Choroid plexus epithelial cell (primary cell): Measurements from ENCODE around the gene TNFRSF4.

Experiments used
- DNase-seq: peaks from one replicate; pipeline ENCODE4 v3.0.0-alpha.2; 2010; ENCODE audit warnings: low read depth
- H3K4me3 ChIP-seq: 2 replicates; pipeline ENCODE4 v1.5.1; 2011; ENCODE audit warnings: low read depth, mild to moderate bottlenecking, control low read depth, low read length, moderate library complexity
- TF ChIP-seq, protein P1 (sequence below): conservative IDR thresholded peaks from 2 replicates; pipeline ENCODE4 v1.5.1; 2011; ENCODE audit warnings: low read depth, mild to moderate bottlenecking, control low read depth, inconsistent platforms, low read length, moderate library complexity

The TNFRSF4 gene

DNA sequence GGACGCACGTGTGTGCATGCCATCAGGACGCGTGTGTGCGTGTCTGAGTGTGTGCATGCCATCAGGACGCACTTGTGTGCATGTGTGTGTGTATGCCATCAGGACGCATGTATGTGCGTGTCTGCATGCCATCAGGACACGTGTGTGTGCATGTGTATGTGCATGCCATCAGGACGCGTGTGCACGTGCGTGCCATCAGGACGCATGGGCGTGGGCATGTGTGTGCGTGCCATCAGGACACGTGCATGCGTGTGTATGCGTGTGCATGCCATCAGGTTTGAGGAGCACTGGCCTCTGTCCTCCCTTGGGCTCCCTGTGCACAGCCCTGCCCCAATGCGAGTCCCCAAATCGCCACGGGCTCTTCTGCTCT is 45.2 kb upstream of the TNFRSF4 start:
- no peak for DNase-seq
- H3K4me3 ChIP-seq: no peak overlapping the region
- TF ChIP-seq, protein P1, sequence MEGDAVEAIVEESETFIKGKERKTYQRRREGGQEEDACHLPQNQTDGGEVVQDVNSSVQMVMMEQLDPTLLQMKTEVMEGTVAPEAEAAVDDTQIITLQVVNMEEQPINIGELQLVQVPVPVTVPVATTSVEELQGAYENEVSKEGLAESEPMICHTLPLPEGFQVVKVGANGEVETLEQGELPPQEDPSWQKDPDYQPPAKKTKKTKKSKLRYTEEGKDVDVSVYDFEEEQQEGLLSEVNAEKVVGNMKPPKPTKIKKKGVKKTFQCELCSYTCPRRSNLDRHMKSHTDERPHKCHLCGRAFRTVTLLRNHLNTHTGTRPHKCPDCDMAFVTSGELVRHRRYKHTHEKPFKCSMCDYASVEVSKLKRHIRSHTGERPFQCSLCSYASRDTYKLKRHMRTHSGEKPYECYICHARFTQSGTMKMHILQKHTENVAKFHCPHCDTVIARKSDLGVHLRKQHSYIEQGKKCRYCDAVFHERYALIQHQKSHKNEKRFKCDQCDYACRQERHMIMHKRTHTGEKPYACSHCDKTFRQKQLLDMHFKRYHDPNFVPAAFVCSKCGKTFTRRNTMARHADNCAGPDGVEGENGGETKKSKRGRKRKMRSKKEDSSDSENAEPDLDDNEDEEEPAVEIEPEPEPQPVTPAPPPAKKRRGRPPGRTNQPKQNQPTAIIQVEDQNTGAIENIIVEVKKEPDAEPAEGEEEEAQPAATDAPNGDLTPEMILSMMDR: no peak

DNA sequence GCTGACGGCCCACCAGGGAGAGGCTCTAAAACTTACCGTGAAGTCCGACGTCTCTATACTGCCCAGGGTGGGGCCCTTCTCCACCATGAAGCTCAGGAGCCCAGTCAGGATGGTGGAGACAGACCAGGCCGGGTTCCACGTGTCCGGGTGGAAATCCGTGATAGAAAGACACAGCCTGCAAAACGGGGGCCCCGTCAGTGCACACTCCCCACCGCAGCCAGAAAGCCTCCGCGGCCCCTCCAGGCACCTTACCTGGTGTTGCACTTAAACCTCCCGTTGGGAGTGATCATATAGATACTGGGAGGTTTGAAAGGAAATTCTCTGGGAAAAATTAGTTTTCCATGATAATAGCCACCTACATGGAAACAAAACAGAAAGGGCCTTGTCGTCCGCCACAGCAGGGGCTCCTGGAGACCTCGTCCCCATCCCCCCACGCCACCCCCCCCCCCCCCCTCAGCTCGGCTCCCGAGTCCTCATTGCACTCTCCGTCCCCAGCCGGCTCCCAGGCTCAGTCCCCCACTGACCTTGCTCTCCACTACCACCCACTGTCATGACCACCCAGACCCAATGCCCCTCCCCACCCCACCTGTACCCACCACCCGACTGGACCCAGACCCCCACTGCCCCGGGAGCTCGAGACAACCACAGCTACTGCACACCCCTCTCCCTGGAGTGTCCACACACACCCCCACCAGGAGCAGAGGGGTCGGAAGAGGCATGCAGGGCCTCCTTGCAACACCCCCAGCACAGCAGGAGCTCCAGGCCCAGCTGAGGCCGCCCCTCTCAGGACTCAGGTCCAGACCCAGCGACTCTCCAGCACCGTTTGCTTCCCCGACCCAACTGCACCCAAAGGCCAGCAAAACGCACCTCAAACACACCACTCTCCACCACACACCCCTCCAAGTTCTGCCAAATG is 43.3 kb upstream of the TNFRSF4 start:
- peak; percentile 18 for DNase-seq
- TF ChIP-seq, protein P1: no peak
- no peak overlapping the region for H3K4me3 ChIP-seq

DNA sequence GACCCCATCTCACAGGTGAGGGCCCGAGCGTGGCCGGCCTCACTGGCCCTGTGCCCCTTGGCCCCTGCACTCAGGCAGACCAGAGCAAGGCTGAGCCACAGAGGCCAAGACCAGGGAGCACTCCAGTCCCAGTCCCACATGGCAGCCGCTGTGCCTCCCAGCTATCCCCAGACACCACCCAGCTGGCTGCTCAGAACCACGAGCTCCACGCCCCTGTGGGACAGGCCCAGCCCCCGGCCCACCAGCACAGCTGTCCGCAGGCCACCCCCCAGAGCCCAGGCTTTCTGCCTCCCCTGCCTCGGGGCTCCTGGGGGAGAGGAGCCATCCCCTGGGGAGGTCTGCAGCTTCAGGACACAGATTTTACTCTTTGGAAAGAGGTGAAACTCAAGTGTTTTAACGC is 41.7 kb upstream of the TNFRSF4 start:
- TF ChIP-seq, protein P1: no peak
- no peak overlapping the region for H3K4me3 ChIP-seq
- DNase-seq: no peak

DNA sequence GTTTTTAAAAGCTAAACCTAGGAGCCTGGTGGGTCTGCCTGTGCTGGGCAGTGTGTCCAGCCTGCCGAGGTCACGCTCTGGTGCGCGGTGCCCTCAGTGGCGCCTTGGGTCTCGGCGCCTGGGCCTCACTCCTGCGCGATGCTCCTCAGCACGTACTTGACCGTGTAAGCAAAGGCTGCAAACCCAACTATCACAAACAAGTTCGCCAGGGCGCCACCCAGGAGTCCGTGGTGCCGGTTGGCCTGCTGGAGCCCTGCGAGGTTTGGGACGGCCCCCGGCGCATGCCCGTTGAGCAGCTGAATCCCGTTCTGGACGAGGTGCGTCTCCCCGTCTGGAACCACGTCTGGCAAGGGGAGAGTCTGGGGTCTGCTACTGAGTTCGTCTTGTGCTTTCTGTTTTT is 41.1 kb upstream of the TNFRSF4 start:
- DNase-seq: no peak
- TF ChIP-seq, protein P1: no peak
- H3K4me3 ChIP-seq: no peak overlapping the region

DNA sequence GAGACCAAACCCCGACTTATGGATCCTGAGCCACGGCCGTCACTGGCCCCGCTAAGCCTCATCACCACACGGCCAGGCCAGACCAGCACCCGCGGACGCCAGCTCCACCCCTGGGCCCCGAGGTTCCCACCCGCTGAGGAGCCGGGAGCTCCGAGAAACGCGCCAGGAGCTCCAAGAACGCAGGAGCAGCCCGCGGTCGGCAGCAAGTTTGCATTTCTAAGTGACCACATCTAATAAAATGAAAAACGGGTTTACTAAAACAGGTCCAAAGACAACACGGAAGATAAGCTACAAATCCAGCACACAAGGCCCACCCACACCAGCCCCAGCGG is 40.7 kb upstream of the TNFRSF4 start:
- TF ChIP-seq, protein P1: no peak
- no peak overlapping the region for H3K4me3 ChIP-seq

DNA sequence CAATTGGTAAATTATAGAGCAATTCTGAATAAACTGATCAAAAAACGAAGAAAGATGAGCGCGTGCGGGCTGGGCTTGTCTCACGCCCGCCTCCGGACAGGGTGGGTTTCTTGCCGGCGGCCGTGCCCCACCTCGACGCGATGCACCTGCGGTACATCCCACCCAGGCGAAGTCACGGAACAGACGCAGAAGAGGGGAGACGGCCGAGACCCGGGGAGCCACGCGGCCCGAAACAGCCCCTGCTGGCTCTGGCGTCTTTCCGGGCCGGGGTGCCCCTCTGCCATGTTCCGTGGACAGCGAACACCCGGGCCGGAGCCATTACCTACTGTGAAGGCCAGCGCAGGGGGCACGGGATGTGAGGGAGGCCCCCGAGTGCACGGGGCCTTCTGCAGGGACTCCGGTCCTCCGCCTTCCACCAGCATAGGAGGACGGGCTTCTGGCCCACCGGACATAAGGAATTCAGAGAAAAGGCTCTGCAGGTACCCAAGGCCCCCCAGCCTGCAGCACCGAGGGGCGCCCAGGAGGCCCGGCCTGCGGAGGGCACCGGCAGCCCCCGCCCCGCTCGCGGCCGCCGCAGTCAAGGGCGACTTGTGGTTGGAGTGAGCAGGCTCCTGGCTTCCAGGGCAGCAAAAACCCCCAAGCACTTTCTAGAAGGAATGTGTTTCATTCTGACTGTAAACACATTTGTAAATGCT is 40.2 kb upstream of the TNFRSF4 start:
- no peak for DNase-seq
- TF ChIP-seq, protein P1: no peak
- no peak overlapping the region for H3K4me3 ChIP-seq

More for the DNA sequence above, 40.7 kb upstream of the TNFRSF4 start:
- no peak for DNase-seq
